Activated T-helper 1 cell treated with anti-CD3 and anti-CD28 coated beads, Interleukin-2, amount 50 U/mL, for 16 hours (primary cell): ENCODE data around the gene PRTG.
"Not testable (repeated sequence)": the region's sequence is repeated elsewhere in the genome, so short reads cannot be mapped to it uniquely, and the experiment has no call there.

ENCODE experiments used
- DNase-seq, 2 donors: peaks; one replicate each; pipeline ENCODE4 v3.0.0-alpha.2; 2020; ENCODE audit warnings: low read depth in 1 of 2, low spot score in 1 of 2

The PRTG gene

DNA sequence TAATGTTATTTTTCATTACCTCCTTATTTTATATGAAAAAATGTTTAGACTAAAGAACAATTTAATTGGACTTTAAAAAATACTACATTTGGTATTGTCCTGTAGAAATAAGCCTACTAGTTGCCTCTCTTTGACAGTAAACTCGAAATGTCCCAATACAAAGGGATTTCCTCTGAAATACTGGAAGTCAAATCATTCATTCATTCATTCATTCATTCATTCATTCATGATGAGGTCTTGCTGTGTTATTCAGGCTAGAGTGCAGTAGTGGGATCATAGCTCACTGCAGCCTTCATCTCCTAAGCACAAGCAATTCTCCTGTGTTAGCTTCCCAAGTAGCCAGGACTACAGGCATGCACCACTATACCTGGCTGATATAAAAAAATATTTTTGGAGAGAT lies 104.2 kb downstream of the PRTG start:
- no peak for DNase-seq

DNA sequence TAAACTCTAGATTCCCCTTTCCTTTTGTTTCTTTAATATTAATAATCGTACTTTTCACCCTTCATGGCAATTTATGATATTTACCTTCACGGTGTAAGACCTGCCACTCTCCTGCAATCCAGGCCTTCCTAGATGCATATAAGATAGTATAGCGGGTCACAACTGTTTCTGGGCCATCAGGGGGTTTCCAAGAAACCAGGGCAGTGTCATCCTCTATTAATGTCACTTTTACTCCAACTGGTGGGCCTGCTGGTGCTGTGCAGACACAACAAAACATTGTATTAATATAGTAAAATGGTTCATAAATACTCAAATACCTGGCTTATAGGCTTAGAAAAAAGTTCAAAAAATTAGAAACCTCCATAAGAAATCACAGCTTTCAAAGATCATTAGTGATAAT lies 105.9 kb downstream of the PRTG start:
- no peak for DNase-seq

DNA sequence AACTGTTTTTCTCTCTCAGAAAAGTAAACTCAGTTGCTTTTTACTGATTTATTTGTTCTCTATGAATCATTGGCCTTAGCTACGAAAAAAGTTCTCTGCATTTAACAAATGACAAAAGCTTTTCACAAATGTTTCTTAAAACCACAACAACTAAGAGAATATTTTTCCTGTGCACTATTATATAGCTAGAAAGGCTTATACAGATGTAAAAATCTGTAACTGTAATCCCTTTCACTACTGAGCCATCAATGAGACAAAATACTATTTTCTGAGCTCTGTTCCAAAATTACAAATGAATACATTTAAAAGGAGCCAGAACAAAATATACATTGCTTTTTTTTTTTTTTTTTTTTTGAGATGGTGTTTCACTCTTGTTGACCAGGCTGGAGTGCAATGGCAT lies 109.2 kb downstream of the PRTG start:
- DNase-seq, result no peak

DNA sequence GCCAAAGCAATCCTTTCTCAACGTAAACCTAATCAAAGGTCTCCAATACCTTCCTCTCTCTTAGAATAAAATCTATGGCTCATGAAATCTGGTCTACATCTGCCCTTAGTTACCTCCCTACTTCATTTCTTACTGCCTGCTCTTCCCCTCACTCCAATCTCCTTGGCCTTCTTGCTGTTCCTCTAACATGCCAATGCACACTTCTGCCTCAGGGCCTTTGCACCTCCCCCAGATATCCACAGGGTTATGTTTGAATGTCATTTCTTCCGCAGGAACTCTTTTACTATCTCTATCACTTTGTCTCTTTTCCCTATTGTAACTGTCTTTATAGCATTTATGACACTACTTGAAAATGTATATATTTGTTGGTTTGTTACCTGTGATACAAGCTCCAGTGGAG lies 110.5 kb downstream of the PRTG start:
- DNase-seq, result no peak

DNA sequence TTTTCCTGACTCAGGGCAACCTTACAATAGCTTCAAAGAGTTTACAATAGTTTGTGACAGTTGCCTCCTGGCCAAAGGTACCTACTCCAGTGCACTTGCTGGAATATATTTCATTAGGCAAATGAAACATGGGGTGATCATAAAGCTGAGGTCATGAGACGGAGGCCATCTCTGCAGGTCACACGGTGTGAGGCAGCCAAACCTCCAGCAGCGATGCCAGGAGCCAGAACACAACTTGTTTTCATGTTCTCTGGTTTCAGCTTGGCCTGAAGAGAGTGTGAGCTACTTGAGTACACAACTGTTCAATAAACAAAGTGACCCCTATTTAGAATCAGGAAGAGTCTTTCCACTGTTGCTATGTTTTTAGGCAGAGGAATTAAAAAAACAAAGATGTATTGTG lies 112.1 kb downstream of the PRTG start:
- DNase-seq, result no peak

DNA sequence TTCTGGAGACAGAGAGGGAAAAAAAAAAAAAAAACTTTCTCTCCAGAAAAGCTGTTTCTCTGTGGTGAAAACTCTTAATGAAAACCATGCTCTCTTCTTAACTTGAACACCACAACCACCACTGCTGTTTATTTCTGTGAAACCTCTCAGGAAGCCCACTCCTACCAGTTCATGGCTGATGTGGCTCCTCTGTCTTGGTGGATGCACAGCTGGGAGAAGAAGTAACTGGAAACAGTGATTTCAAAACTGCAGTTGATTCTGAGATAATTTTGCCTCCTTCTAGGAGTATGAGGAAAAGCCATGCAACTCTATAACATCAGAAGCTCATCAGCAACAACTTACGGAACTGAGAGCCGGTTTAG lies 114.6 kb downstream of the PRTG start:
- no peak for DNase-seq

DNA sequence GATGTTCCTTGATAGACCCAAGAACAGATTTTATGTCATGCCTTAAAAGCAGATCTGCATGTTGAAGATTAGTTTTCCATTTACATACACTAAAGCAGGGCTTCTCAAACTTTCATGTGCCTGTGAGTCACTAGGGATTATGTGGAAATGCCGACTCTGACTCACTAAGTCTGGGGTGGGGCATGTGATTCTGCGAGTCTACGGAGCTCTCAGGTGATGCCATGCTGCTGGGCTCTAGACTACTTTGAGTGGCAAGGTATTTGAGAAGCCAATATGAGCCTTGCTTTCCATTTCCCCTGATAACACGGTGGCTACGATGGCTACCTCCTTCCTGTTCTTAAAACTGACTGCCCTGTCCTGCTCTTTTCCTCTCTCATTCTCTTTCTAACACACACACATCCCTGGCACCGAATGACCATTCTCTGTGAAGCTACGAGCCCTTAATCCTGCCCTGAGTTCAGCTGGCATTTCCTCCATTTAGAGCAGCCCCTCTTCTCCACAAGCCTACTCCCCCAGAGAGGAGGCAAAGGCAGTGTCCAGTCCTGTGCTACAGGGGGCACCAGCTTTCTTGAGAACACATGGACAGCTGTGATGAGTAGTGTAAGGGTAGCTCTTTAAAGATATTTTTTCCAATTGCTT lies 115.1 kb downstream of the PRTG start:
- no peak for DNase-seq

DNA sequence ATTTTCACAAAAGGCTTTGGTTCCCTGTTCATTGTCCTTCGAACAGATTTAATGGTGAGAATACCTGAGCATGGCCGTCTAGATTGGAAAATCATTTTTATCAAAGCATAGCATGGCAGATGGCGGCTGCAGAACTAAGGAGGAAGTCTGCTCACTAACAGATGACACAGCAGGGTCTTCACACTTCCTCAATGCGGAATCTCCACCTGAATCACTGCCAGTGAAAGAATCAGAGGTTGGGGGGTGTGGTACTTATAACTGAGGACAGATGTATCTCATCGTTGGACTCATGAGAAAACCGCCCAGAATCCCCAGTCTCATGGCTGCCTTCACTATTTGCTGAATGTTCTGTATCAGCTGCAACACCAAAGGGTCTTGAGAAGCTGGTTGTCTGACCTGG lies 123.2 kb downstream of the PRTG start:
- DNase-seq, result no peak

DNA sequence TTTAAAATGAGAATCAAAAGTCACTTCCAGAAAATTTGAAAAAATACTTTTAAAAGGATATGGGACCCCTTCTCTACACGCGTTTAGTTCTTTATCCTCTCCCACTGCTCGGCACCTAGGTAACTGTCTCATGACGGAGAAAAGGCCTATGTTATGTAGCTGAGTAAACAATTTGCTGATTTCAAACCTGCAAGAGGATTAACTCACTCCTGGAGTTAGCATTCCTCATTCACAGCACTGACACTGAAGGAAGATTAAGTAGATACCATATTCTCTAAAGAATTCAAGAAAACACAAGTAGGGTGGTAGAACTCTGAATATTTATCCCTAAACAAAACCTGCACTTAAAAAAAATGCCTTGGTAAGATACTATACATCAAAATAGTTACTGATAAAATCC lies 124.6 kb downstream of the PRTG start:
- no peak for DNase-seq

DNA sequence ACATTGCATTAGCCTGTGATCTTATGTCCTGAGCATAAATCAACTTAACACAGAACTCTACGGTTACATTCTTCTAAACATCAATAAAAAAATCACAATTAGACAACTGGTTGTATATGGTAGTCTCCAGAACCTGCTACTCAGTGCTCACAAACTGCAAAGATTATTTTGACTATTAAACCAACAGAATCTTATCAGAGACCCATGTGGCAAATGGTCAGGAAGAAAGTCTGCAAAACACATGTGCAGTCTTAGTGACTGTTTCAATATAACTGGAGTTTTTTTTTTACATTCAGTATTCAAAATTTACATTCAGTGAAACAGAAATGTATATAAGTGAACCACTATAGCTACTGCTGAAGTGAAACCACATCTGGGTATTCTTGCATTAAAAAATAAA lies 127.5 kb downstream of the PRTG start:
- no peak for DNase-seq

DNA sequence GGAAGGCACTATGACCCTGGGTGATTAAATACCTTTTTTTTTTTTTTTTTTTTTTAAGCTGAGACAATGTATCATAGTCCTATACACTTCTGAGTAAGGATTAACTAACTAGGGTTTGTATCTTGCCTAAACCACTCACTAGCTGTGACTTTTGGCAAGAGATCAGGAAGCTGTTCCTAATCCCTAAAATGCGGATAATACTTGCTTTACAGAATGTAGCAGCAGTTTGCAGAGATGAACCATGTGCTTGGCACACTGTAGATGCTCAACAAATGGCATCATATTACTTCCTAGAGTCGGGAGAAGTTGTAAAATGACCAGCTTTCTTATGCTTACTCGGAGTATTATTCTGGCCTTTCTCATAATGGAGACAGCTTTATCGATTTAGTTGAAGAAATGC lies 129.2 kb downstream of the PRTG start:
- no peak for DNase-seq

DNA sequence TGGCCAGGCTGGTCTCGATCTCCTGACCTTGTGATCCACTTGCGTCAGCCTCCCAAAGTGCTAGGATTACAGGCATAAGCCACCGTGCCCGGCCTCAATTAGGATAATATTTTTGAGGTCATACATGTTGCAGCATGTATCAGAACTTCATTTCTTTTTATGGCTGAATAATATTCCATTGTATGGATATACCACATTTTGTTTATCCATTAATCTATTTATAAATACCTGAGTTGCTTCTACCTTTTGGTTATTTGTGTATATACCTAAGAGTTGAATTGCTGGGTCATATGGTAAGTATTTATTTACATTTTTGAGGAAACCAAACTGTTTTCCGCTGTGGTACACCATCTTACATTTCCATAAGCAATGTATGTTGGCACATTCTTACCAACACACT lies 136.7 kb downstream of the PRTG start:
- DNase-seq, result no peak

DNA sequence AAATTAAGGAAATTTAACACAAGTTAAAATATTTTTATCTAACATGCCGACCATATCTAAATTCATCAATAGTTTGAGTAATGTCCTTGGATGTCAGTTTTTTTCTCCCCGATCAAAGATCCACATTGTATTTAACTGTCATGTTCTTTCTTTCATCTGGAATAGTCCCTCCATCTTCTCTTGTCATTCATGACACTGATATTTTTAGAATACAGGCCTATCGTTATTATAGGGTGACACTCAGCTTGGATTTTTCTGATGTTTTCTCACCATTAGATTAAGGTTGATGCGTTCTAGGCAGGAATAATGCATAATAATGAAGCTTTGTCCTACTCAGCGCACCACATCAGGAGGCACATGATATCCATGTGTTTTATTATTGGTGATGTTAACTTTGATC lies 141.6 kb downstream of the PRTG start:
- no peak for DNase-seq

DNA sequence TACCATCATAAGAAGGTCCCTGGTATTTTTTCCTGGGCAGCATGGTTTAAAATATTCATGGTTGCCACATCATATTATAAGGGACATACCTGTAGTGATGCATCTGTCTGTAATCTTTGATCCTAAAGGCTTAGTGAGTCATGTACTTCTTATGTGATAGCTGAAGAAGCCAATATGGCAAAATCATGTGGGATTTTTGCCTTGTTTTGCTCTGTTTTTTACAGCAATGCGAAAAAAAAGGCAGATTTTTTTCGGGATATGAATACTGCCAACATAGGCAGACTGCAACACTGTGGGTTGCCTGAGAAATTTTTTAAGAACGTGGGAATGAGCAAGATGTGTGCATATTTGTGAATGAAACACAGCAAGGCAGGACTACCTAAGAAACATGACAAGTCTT lies 143.5 kb downstream of the PRTG start:
- no peak for DNase-seq

DNA sequence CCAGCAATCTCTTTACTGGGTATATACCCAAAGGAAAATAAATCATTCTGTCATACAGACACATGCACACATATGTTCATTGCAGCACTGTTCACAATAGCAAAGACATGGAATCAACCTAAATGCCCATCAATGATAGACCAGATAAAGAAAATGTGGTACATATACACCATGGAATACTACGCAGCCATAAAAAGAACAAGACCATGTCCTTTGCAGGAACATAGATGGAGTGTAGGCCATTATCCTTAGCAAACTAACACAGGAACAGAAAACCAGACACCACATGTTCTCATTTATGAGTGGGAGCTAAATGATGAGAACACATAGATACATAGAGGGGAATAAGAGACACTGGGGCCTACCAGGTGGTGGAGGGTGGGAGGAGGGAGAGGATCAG lies 149.9 kb downstream of the PRTG start:
- not testable (repeated sequence) for DNase-seq

DNA sequence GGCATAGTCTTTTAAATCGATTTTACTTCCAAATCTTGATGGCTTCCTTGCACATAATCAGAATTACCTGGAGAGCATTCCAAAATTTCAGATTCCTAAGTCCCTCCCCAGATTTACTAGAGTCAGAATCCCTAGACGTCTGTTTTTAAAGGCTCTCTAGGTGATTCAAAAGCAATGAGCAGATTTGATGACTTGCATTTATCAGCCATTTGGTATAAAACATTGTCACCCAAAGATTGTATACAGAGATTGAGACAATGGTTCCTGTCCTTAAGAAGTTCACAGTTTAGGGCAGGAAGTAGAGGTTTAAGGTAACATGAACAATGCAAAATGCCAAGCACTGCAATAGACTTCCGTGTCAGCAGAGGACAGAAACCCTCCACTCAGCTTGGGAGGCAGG lies 152.2 kb downstream of the PRTG start:
- no peak for DNase-seq

DNA sequence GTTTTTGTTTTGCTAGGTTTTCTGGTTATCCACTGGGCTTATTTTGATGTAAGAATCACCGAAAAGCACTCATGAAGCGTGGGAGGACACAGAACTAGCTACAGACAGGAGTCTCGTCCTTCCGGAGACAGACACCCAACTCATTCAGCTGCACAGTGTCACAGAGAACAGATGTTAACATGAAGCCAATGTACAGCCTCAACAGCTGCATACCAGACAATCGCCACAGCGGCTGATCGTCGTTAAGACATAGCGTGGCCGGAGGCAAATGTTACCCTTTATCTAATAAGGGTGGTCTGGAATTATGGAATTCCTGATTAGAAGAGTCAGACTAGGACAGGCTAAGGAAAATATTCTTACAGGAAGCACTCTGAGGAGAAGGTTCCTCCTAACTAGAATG lies 153.7 kb downstream of the PRTG start:
- DNase-seq, result no peak

DNA sequence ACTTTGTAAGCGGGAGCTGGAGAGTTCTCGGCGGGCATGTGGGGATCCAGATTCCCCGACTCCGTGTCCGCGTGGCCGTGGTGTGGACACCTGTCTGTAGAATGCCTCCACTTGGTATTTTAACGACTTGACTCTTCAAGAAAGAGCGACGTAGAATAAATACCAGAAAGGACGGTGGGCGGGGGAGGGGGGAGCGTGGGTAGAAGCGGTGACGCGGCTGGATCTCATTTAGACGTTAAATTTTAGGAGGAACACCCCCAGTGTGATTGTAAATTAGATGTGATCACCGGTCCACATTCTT lies 154.2 kb downstream of the PRTG start:
- no peak for DNase-seq

DNA sequence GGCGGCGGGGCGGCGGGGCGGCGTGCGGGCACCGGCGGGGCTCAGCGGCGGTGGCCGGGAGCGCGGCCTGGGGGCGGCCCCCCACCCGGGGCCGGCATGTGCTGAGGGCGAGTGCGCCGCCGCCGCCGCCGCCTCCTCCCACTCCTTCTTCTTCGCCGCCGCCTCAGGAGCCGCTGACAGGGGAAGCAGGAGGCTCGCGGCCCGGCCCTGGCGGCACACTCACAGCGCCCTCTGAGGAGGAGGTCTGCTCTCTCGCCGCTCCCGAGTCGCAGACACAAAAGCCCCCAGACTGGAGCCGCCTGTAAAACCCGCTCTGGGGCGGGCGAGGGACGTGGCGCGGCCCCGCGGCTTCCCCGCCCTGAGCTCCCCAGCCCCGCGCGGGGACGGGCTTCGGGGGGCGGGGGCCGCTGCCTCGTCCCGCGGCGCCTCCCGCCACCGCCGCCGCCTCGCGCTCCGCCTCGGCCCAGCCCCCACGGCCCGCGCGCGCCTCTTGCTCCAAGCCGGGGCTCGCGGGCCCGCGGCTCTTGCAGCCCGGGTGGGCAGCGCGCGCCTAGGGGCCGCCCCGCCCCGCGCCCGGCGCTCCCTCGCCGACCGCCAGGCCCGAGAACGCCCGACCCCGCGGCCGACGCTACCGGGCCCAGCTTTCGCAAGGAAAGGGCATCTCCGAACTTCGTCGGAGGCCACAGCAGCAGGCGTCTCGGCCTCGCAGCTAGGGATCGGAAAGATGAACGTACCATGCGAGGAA lies 154.7 kb downstream of the PRTG start, which contains the start of gene PYGO1:
TSS of gene PYGO1 (minus strand) at position 276 of the 745 bp plus-strand sequence. CDS start 462 bp downstream, outside the sequence.
- peak in 1 of 2 donors; percentile 4 for DNase-seq

DNA sequence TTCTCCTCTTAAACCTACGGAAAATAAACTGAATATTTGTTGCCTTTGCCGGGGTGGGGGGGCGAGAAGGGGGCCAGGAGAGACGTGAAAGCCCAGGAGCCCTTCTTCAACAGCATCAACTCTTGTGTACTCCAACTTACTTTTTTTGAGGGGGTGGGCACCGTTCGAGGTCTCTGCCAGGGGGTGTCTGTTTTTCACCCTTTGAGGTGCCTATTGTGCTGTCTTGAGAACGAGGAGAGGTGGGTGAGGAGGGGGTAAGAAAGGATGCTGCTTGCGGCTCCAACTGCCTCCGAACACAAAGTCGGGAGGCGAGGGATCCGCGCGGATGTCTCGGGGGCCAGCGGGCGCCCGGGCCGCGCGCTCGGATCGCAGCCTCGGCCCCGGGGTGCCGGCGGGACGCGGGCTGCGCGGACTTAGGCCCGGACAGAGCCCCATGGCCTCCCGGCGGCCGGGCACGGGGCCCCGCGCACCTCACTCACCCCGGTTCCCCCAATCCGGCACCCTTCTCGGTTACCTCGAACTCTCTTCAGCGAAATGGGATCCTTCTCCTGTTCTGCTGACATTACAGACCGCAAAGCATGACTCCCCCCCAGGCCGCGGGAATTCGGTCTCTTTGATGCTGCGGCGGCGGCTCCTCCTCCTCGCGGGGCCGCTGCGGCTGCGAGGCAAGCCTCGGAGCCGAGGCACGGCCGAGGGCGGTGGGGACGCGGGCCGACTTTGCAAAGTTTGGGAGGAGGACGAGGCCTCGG lies 155.5 kb downstream of the PRTG start:
- no peak for DNase-seq

DNA sequence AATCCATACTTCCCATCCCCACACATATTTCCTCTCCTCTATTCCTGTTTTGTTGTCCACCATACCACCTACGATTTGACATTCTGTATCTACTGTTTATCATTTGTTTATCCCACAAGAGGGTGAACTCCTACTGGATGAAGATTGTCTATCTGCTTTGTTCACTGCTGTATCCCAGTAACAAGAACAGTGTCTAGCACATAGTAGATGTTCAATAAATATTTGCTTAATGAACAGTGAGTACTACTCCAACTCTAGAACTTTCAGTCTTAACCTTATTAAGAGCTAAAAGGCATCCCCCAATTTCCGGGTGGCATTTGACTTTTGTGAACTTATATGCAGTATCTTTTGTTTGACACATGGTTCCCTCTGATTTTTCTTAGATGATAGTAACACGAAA lies 156.1 kb downstream of the PRTG start:
- no peak for DNase-seq

DNA sequence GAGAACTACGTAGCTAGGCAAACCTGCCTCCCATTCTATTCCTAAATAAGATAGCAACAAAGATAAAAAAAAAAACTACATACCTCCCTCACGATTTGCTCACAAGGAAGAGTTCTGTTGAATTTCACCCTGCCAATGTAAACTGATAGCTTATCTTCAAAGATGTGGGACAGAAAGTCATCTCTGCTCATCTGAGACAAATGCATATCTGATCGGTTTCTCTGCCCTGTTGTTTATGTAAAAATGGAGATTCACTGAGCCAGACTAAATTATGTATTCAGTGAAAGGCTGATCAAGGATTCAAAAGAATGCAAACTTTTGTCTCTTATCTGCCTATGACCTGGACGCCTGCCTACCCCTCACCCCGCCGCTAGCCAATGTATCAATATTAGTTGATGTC lies 166.0 kb downstream of the PRTG start:
- no peak for DNase-seq

DNA sequence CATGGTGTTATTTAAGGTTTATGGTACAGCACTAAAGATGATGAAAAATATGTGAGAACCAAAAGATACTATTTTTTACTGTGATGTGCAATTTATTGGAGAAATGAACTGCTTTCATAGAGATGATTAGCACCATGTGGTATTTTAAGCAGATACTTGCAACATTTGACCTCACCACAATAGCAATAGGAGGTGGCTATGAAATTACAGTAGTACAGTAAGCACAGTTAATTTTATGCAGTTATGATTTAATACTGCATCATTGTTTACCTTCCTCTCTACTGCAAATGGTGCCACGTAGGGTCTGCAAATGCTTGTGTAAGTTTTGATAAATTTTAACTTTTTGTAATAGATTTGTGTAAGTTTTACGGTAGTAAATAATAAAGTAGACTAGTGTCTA lies 168.9 kb downstream of the PRTG start:
- no peak for DNase-seq
